Astrocyte of the spinal cord (primary cell): ENCODE results near the gene NCKAP5.
A peak's percentile ranks its signal among the peaks of the same experiment; 100 is the strongest.

Source experiments
- DNase-seq: peaks from one replicate; pipeline ENCODE4 v3.0.0; 2011; ENCODE audit warnings: low read depth, low spot score
- H3K4me3 ChIP-seq: 2 replicates; pipeline ENCODE4 v1.5.1; 2011; ENCODE audit warnings: low read depth, mild to moderate bottlenecking, low read length, moderate library complexity
- in situ Hi-C: cut with HindIII; loops from 2 replicates; pipeline ENCODE4 v1.10.0; 2017; ENCODE audit warnings: low sequenced_read_pairs
- TF ChIP-seq, protein P1 (sequence below): IDR thresholded peaks from 2 replicates; pipeline ENCODE4 v1.5.1; 2012; ENCODE audit warnings: low read depth, mild to moderate bottlenecking, low read length, inconsistent platforms

NCKAP5 gene

DNA sequence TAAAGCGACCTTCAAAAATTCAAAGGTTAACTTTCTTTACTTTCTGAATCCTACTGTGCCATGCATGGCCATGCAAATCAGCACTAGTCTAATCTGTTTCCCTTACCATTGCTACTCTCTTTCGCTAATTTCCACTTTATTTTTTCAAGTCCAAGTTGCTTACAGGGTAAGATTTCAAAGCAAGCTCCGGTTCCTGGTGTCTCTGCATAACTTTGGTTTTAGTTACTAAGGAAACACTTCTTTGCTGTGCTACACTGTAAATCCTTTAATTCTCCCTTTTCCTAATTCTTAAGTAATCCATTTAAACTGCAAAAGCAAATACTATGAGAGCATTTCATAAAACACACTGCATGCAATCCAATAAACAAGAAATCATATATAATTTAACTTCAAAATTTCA is 514.7 kb downstream of the NCKAP5 start:
- DNase-seq, result no peak
- no peak overlapping the region for H3K4me3 ChIP-seq
- in situ Hi-C loops, result no loop called here
- TF ChIP-seq, protein P1, sequence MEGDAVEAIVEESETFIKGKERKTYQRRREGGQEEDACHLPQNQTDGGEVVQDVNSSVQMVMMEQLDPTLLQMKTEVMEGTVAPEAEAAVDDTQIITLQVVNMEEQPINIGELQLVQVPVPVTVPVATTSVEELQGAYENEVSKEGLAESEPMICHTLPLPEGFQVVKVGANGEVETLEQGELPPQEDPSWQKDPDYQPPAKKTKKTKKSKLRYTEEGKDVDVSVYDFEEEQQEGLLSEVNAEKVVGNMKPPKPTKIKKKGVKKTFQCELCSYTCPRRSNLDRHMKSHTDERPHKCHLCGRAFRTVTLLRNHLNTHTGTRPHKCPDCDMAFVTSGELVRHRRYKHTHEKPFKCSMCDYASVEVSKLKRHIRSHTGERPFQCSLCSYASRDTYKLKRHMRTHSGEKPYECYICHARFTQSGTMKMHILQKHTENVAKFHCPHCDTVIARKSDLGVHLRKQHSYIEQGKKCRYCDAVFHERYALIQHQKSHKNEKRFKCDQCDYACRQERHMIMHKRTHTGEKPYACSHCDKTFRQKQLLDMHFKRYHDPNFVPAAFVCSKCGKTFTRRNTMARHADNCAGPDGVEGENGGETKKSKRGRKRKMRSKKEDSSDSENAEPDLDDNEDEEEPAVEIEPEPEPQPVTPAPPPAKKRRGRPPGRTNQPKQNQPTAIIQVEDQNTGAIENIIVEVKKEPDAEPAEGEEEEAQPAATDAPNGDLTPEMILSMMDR, result no peak

- TF ChIP-seq, protein P1, result no peak
- no peak for DNase-seq
- in situ Hi-C loops, result no loop called here
Observed at GRCh38 chr2:133045787-133046186, 522.5 kb downstream of the NCKAP5 start.

DNA sequence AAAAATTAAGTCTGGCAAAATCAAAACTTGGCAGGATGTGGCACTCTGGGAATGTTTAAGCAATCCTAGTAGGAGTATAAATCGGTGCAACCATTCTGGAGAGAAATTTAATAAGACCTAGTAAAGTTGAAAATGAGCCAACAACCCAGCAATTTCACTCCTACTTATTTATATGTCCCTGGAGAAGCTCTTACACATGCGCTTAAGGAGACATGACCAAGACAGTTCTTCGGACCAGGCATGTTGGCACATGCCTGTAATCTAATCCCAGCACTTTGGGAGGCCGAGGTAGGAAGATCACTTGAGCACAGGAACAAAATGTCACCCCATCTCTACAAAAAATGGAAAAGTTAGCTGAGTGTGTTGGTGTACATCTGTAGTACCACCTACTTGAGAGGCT is 523.7 kb downstream of the NCKAP5 start:
- TF ChIP-seq, protein P1, result no peak
- no peak for DNase-seq
- H3K4me3 ChIP-seq, result no peak overlapping the region
- in situ Hi-C loops, result no loop called here

More at GRCh38 chr2:133045787-133046186, 522.5 kb downstream of the NCKAP5 start:
- H3K4me3 ChIP-seq, result no peak overlapping the region

GRCh38 chr2:133040170-133040569 is 528.1 kb downstream of the NCKAP5 start:
- in situ Hi-C loops, result no loop called here
- DNase-seq, result peak; percentile 29
- no peak overlapping the region for H3K4me3 ChIP-seq
- TF ChIP-seq, protein P1, result no peak

DNA sequence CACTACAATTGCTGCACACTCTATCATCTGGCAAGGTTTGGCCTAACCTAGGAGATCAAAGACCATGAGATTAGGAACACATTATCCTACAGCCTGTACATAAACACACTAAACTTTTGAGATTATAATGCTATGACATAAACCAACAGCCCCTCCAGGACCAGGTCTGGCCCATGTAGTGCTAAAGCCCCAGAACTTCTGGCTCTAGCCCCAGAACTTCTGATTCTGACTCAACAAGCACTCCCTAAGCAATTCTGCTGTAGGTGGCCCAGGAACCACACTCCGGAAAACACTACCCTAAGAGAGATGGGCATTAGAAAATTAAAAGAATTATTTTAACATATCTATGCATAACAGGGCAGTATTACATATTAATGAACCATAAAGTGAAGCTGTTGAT is 528.7 kb downstream of the NCKAP5 start:
- in situ Hi-C loops, result no loop called here
- TF ChIP-seq, protein P1, result no peak
- H3K4me3 ChIP-seq, result no peak overlapping the region
- DNase-seq, result no peak

- DNase-seq, result peak; percentile 18
- in situ Hi-C loops, result no loop called here
- TF ChIP-seq, protein P1, result no peak
- no peak overlapping the region for H3K4me3 ChIP-seq
Observed at GRCh38 chr2:133026536-133027177, 541.6 kb downstream of the NCKAP5 start.
